Measurements from ENCODE around the gene PIP5K1A.

DNA sequence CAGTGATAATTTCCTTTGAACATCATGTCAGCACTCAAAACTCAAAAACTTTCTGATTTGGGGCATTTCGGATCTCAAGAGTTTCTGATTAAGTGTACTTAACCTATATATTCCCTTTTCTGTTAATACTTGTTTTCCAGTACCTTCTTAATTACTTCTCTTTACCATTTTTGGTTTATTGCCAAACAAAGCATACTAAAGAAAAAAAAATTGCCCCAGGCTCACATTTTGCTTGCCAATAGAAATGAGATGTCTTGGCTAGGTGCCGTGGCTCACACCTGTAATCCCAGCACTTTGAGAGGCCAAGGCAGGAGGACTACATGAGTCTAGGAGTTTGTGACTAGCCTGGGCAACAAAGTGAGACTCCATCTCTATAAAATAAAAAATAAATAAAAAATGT, 61.0 kb downstream of the PIP5K1A start:
- TF ChIP-seq, protein P1, sequence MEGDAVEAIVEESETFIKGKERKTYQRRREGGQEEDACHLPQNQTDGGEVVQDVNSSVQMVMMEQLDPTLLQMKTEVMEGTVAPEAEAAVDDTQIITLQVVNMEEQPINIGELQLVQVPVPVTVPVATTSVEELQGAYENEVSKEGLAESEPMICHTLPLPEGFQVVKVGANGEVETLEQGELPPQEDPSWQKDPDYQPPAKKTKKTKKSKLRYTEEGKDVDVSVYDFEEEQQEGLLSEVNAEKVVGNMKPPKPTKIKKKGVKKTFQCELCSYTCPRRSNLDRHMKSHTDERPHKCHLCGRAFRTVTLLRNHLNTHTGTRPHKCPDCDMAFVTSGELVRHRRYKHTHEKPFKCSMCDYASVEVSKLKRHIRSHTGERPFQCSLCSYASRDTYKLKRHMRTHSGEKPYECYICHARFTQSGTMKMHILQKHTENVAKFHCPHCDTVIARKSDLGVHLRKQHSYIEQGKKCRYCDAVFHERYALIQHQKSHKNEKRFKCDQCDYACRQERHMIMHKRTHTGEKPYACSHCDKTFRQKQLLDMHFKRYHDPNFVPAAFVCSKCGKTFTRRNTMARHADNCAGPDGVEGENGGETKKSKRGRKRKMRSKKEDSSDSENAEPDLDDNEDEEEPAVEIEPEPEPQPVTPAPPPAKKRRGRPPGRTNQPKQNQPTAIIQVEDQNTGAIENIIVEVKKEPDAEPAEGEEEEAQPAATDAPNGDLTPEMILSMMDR (IDR thresholded peaks at IDR 0.05) = no peak
- no peak for TF ChIP-seq POLR2A (IDR thresholded peaks at IDR 0.05)
- TF ChIP-seq POLR2AphosphoS5 (IDR thresholded peaks at IDR 0.05) = no peak
- TF ChIP-seq EP300 (IDR thresholded peaks at IDR 0.05) = no peak
